ENCODE data around the gene DCBLD1.

DNA sequence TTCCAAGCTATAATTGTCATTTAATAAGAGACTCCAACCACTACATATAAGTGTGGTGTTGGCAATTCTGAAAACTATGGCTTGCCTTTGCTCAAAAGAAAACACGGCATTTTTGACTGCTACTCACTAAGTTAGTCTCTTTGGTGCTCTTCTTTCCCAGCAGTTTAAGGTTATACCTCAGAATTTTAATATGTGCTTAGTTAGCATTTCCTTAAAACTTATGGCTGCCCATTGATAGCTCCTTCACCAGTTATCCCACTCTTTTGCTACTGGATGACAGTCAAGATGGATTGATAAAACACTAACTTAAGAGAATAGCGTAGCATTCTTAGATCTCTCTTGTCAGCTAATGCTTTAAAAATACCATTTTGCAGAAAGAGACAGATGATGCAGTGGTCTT, 85.8 kb downstream of the DCBLD1 start:
- TF ChIP-seq, protein P1, sequence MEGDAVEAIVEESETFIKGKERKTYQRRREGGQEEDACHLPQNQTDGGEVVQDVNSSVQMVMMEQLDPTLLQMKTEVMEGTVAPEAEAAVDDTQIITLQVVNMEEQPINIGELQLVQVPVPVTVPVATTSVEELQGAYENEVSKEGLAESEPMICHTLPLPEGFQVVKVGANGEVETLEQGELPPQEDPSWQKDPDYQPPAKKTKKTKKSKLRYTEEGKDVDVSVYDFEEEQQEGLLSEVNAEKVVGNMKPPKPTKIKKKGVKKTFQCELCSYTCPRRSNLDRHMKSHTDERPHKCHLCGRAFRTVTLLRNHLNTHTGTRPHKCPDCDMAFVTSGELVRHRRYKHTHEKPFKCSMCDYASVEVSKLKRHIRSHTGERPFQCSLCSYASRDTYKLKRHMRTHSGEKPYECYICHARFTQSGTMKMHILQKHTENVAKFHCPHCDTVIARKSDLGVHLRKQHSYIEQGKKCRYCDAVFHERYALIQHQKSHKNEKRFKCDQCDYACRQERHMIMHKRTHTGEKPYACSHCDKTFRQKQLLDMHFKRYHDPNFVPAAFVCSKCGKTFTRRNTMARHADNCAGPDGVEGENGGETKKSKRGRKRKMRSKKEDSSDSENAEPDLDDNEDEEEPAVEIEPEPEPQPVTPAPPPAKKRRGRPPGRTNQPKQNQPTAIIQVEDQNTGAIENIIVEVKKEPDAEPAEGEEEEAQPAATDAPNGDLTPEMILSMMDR (IDR thresholded peaks at IDR 0.05; ENCODE audit: extremely low read depth in 1 of 2, insufficient read depth in 1 of 2, low read depth in 1 of 2, low read length in 2 of 2) = no peak
- TF ChIP-seq JUN (IDR thresholded peaks at IDR 0.05; ENCODE audit: borderline replicate concordance, insufficient read depth, insufficient read length, low read depth) = no peak
- no peak for TF ChIP-seq POLR2A (IDR thresholded peaks at IDR 0.05; ENCODE audit: low read depth, low read length)
- TF ChIP-seq MYC (IDR thresholded peaks at IDR 0.05; ENCODE audit: low read depth, low read length) = no peak
- no peak for TF ChIP-seq EZH2 (IDR thresholded peaks at IDR 0.05; ENCODE audit: borderline replicate concordance, low read depth, low read length, severe bottlenecking)
- TF ChIP-seq POLR2AphosphoS5 (IDR thresholded peaks at IDR 0.05; ENCODE audit: insufficient read depth, low read depth, low read length) = no peak
- no peak for TF ChIP-seq GATA2 (IDR thresholded peaks at IDR 0.05; ENCODE audit: insufficient read depth, insufficient read length, low read depth, low read length)
- TF ChIP-seq, protein P2, sequence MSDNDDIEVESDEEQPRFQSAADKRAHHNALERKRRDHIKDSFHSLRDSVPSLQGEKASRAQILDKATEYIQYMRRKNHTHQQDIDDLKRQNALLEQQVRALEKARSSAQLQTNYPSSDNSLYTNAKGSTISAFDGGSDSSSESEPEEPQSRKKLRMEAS (IDR thresholded peaks at IDR 0.05; ENCODE audit: insufficient read depth, insufficient read length) = no peak
- no peak for TF ChIP-seq FOS (IDR thresholded peaks at IDR 0.05; ENCODE audit: borderline replicate concordance, insufficient read depth, low read length)

All from endothelial cell of umbilical vein (primary cell).